Psoas muscle (tissue), 8 donors: Measurements from ENCODE around the gene PCDH9. TPM values are rescaled to one million over a fixed set of nuclear protein-coding genes. Genes with fewer than 3 reads are reported as not detected.

Experiments used
- ATAC-seq, 4 donors: fragments of 200-7000 bp; cut with Tn5 transposase; one replicate each; pipeline ENCODE4 v1.9.1; 2020; ENCODE audit warnings: moderate library complexity in 3 of 4, mild to moderate bottlenecking in 2 of 4
- DNase-seq, 2 donors: peaks; one replicate each; pipeline ENCODE4 v3.0.0-alpha.2; 2020
- H3K27ac ChIP-seq: fragments of 200-600 bp; one replicate; pipeline ENCODE4 v1.8.0; 2022
- H3K27me3 ChIP-seq, 3 donors: fragments of 200-600 bp in 1 of 3; one replicate each; pipeline versions ENCODE4 v1.6.1 to v1.8.0; 2013 to 2022; ENCODE audit warnings: low read length in 2 of 3, mild to moderate bottlenecking in 2 of 3, moderate library complexity in 1 of 3; ENCODE audit not compliant: insufficient read depth in 3 of 3
- H3K36me3 ChIP-seq, 2 donors: fragments of 200-600 bp in 1 of 2; one replicate each; pipeline versions ENCODE4 v1.6.1 to v1.8.0; 2013 to 2022; ENCODE audit warnings: low read depth in 1 of 2, mild to moderate bottlenecking in 1 of 2, moderate library complexity in 1 of 2; ENCODE audit not compliant: insufficient read depth in 1 of 2
- H3K4me1 ChIP-seq: fragments of 200-600 bp; one replicate; pipeline ENCODE4 v1.8.0; 2022
- H3K4me3 ChIP-seq: fragments of 200-600 bp; one replicate; pipeline ENCODE4 v1.8.0; 2022; ENCODE audit warnings: mild to moderate bottlenecking
- H3K9me3 ChIP-seq: fragments of 200-600 bp; one replicate; pipeline ENCODE4 v1.8.0; 2022
- CTCF ChIP-seq: fragments of 200-600 bp; IDR thresholded peaks from one replicate; pipeline ENCODE4 v1.8.0; 2022; ENCODE audit warnings: antibody characterized with exemption
- WGBS, 3 donors: extraction: QIAGEN DNeasy Blood & Tissue Kit; methylation state at CpG; one replicate each; pipeline versions ENCODE4 v1.1.6 to v1.1.7; 2013; 5-methylcytosine and 5-hydroxymethylcytosine counted together
- intact Hi-C, 2 donors: fragments of 100-400 bp; cut with DNase I; formaldehyde crosslinking; loops; one replicate each; pipeline versions ENCODE4 v1.11.0 to v1.14.2; 2022
- polyA plus RNA-seq, 3 donors: library from polyadenylated mRNA; stranded (reverse); fragments of 200-250 nt; gene quantifications; one replicate each; pipeline ENCODE4 v1.2.3, GENCODE V29; 2013
- total RNA-seq, 4 donors: library from RNA; stranded (reverse); fragmentation: NEBNext Ultra II Directional in 2 of 4; extraction: Animal tissue kit (Norgen Biotek cat#: 25700) in 2 of 4; gene quantifications; one replicate each; pipeline versions ENCODE4 v1.2.1 to v1.2.4, GENCODE V29; 2021 to 2023
- donor health status: healthy with polysubstance abuse.
- donor health status: DM: no; HTN: no; CAD: no; lungs with moderate emphysema.
- donor health status: Bipolar disorder and iron deficiency.
- donor health status: healthy.
- donor health status: DM: yes; HTN: yes; CAD: no.
- donor health status: DM: no; HTN: no; CAD: no.
- donor health status: DM: no; HTN: no; CAD: no.
- donor health status: DM: yes; HTN: yes; CAD: no.

PCDH9 gene
- total and polyA plus RNA-seq, 7 donors: 0.27 to 4.9 (median 2.1) TPM

DNA sequence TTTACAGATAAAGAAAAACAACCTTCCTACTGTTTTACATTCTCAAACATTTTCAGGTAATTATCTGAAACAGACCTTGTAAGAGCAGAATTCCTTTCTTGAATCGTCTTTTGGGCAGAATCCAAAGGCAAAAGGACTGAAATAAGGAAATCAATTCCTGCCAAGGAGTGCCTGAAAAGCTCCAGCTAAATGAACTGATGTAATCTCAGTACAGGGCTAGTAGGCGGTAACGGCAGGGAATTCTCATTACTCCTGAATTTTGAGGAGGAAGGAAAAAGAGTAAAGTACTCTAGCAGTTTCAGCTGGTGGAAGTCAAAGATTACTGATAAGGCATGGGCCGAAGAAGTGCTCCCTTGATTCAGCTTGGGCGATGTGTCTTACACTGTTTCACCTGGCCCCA lies 168.4 kb downstream of the PCDH9 start:
- Histone ChIP-seq H3K4me1 (no peaks in the 10 kb centered on the region), H3K27me3 (no peaks in the 10 kb centered on the region), H3K27ac (no peak overlapping the region), H3K36me3 (no peaks in the 10 kb centered on the region), H3K9me3 (no peaks in the 10 kb centered on the region), H3K4me3 (no peak overlapping the region)
- ATAC-seq (no peak), DNase-seq (no peak)
- 55 to 60% (median 60%) methylated on average over 5 of the region's 5 CpGs for WGBS, 3 donors
- TF ChIP-seq CTCF: no peak
- intact Hi-C loops: no loop called here

- WGBS, 3 donors: 88 to 90% (median 89%) methylated on average over 8 of the region's 8 CpGs
- no peaks in the 10 kb centered on the region for H3K4me1 ChIP-seq
- no peak for ATAC-seq
- H3K9me3 ChIP-seq: no peaks in the 10 kb centered on the region
- no peaks in the 10 kb centered on the region for H3K36me3 ChIP-seq
- no peak for TF ChIP-seq CTCF
- intact Hi-C loops: no loop called here
- H3K27ac ChIP-seq: no peak overlapping the region
- no peaks in the 10 kb centered on the region for H3K27me3 ChIP-seq
- H3K4me3 ChIP-seq: no peak overlapping the region
- DNase-seq: no peak
Observed at GRCh38 chr13:67052550-67053490, 177.3 kb downstream of the PCDH9 start.

DNA sequence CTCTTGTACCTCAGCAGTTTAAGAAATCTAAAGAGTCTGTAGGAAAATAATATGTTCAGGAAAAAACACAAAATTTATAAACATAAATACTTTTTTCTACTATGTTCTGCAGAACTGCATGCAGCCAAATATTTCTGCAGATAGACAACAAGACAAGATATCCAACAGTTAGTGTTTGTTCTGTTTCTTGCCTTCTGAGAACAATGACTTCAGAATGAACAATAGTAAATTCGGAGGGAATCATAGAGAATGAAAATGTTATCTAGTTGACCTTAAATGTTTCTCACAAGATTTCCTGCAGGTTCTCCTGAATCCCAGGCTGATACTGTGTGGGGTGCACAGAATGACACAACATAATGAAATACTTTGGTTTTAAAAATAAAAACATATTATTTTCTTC lies 180.4 kb downstream of the PCDH9 start:
- WGBS, 3 donors: 71 to 85% (median 82%) methylated on average over 1 of the region's 1 CpG

DNA sequence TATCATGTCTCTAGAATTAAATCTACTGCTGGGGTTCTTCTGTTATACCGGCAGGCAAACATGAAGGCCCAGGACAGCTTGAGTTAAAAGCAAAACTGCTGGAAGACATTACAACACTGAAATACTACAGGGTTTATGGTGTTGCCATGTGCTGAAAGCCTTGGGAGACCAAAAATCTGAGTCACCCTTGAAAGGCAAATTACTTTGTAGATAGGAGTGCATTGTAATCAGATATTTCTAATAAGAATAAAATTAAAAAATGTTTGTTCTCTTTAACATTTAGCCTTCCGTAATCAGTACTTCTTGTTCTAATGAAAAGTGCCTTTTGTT lies 181.3 kb downstream of the PCDH9 start:
- no peaks in the 10 kb centered on the region for H3K36me3 ChIP-seq
- TF ChIP-seq CTCF: no peak
- 92 to 93% (median 93%) methylated on average over 2 of the region's 2 CpGs for WGBS, 3 donors
- DNase-seq (no peak), ATAC-seq (no peak)
- no peaks in the 10 kb centered on the region for H3K27me3 ChIP-seq
- H3K27ac ChIP-seq: no peak overlapping the region
- intact Hi-C loops: no loop called here
- no peaks in the 10 kb centered on the region for H3K9me3 ChIP-seq
- H3K4me1 ChIP-seq: no peaks in the 10 kb centered on the region
- H3K4me3 ChIP-seq: no peak overlapping the region

More for the DNA sequence above, 180.4 kb downstream of the PCDH9 start:
- H3K27me3 ChIP-seq: no peaks in the 10 kb centered on the region
- H3K4me1 ChIP-seq: no peaks in the 10 kb centered on the region
- H3K36me3 ChIP-seq: no peaks in the 10 kb centered on the region
- no peaks in the 10 kb centered on the region for H3K9me3 ChIP-seq
- no peak overlapping the region for H3K4me3 ChIP-seq
- intact Hi-C loops: no loop called here
- no peak overlapping the region for H3K27ac ChIP-seq
- no peak for ATAC-seq
- no peak for DNase-seq
- no peak for TF ChIP-seq CTCF
